ENCODE measurements around the gene KCNC3. TPM values are rescaled to one million over a fixed set of nuclear protein-coding genes. Genes with fewer than 3 reads are reported as not detected.

The KCNC3 gene
- total and polyA plus RNA-seq, 2 of the 13 experiments (the other 11 are each of a cell fraction or from before 2014, with no cell fraction given), result 0.29 to 1.7 TPM

GRCh38 chr19:50349277-50350057 lies 20.3 kb upstream of the KCNC3 start (continued):
- TF ChIP-seq, protein P1, sequence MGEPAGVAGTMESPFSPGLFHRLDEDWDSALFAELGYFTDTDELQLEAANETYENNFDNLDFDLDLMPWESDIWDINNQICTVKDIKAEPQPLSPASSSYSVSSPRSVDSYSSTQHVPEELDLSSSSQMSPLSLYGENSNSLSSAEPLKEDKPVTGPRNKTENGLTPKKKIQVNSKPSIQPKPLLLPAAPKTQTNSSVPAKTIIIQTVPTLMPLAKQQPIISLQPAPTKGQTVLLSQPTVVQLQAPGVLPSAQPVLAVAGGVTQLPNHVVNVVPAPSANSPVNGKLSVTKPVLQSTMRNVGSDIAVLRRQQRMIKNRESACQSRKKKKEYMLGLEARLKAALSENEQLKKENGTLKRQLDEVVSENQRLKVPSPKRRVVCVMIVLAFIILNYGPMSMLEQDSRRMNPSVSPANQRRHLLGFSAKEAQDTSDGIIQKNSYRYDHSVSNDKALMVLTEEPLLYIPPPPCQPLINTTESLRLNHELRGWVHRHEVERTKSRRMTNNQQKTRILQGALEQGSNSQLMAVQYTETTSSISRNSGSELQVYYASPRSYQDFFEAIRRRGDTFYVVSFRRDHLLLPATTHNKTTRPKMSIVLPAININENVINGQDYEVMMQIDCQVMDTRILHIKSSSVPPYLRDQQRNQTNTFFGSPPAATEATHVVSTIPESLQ (CRISPR knock-in tag; conservative IDR thresholded peaks at IDR 0.05), result no peak
- TF ChIP-seq ETV5 (CRISPR knock-in tag; IDR thresholded peaks at IDR 0.05; ENCODE audit: borderline replicate concordance) (peak; percentile 62; the same call in 1 of the 2 replicates), KLF16 (CRISPR knock-in tag; IDR thresholded peaks at IDR 0.05) (no peak), ARID5B (CRISPR knock-in tag; IDR thresholded peaks at IDR 0.05) (0 out of 2 replicates have a peak, but pooled peaks have one; percentile 38), MTF1 (CRISPR knock-in tag; IDR thresholded peaks at IDR 0.05) (no peak), ZNF562 (CRISPR knock-in tag; IDR thresholded peaks at IDR 0.05; ENCODE audit: borderline replicate concordance) (no peak), IKZF4 (CRISPR knock-in tag; IDR thresholded peaks at IDR 0.05; ENCODE audit: borderline replicate concordance, low read depth, not compliant biosample characterization) (no peak), ZNF891 (CRISPR knock-in tag; IDR thresholded peaks at IDR 0.05) (no peak), RBAK (CRISPR knock-in tag; IDR thresholded peaks at IDR 0.05) (no peak), SRSF4 (IDR thresholded peaks at IDR 0.05; ENCODE audit: low read depth, low read length, poor library complexity, severe bottlenecking) (no peak), EHMT2 (IDR thresholded peaks at IDR 0.05; ENCODE audit: borderline replicate concordance, low read depth, low read length) (no peak), FOXJ3 (CRISPR knock-in tag; IDR thresholded peaks at IDR 0.05; ENCODE audit: borderline replicate concordance) (no peak), ZFYVE20 (CRISPR knock-in tag; IDR thresholded peaks at IDR 0.05; ENCODE audit: borderline replicate concordance, low read depth) (no peak)
- TF ChIP-seq, protein P2, sequence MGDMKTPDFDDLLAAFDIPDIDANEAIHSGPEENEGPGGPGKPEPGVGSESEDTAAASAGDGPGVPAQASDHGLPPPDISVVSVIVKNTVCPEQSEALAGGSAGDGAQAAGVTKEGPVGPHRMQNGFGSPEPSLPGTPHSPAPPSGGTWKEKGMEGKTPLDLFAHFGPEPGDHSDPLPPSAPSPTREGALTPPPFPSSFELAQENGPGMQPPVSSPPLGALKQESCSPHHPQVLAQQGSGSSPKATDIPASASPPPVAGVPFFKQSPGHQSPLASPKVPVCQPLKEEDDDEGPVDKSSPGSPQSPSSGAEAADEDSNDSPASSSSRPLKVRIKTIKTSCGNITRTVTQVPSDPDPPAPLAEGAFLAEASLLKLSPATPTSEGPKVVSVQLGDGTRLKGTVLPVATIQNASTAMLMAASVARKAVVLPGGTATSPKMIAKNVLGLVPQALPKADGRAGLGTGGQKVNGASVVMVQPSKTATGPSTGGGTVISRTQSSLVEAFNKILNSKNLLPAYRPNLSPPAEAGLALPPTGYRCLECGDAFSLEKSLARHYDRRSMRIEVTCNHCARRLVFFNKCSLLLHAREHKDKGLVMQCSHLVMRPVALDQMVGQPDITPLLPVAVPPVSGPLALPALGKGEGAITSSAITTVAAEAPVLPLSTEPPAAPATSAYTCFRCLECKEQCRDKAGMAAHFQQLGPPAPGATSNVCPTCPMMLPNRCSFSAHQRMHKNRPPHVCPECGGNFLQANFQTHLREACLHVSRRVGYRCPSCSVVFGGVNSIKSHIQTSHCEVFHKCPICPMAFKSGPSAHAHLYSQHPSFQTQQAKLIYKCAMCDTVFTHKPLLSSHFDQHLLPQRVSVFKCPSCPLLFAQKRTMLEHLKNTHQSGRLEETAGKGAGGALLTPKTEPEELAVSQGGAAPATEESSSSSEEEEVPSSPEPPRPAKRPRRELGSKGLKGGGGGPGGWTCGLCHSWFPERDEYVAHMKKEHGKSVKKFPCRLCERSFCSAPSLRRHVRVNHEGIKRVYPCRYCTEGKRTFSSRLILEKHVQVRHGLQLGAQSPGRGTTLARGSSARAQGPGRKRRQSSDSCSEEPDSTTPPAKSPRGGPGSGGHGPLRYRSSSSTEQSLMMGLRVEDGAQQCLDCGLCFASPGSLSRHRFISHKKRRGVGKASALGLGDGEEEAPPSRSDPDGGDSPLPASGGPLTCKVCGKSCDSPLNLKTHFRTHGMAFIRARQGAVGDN (CRISPR knock-in tag; IDR thresholded peaks at IDR 0.05), result peak; percentile 81
- TF ChIP-seq, protein P3, sequence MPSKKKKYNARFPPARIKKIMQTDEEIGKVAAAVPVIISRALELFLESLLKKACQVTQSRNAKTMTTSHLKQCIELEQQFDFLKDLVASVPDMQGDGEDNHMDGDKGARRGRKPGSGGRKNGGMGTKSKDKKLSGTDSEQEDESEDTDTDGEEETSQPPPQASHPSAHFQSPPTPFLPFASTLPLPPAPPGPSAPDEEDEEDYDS (CRISPR knock-in tag; IDR thresholded peaks at IDR 0.05), result peak; percentile 27; the same call in 1 of the 2 replicates

Measured in HepG2 (cell line).